8988T (cell line): Measurements from ENCODE around the gene SRD5A3.
A peak's percentile ranks its signal among the peaks of the same experiment; 100 is the strongest.

Experiments
- DNase-seq: peaks from one replicate; pipeline ENCODE4 v3.0.0; 2011

Gene SRD5A3

DNA sequence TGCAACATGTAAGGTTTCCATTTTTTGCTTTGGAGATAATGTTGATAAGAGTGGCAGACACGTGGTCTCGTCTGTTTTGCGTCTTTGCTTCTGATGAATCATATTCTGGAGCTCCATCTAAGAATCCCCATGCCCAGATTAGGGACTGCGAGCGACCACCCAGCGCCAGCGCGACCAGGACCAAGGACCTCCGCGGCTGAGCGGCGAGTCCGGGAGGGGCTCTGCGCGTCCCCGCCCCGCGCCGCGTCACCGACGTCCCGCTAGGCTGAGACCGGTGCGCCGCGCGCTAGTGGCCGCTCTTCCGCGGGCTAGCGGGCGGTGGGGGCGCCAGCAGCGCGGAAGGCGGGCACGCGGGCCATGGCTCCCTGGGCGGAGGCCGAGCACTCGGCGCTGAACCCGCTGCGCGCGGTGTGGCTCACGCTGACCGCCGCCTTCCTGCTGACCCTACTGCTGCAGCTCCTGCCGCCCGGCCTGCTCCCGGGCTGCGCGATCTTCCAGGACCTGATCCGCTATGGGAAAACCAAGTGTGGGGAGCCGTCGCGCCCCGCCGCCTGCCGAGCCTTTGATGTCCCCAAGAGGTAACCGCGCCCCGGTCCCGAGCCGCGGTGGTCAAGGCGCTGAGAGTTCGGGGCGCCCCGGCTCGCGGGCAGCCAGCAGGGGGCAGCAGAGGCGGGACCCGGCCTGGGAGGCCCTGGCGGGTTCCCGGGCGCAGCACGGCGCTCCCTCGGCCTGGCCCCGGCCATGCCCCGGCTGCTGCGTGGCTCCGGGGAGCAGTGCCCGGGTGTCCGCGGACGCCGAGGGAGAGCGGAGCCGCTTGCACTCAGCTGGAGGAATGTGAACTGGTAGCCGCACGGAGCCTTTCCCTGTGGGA, at the start of gene SRD5A3:
Gene SRD5A3, plus strand, starts transcription at position 263 of the 871 bp plus-strand sequence. Its CDS starts 95 bp downstream, at position 358.
- DNase-seq: peak; percentile 73

DNA sequence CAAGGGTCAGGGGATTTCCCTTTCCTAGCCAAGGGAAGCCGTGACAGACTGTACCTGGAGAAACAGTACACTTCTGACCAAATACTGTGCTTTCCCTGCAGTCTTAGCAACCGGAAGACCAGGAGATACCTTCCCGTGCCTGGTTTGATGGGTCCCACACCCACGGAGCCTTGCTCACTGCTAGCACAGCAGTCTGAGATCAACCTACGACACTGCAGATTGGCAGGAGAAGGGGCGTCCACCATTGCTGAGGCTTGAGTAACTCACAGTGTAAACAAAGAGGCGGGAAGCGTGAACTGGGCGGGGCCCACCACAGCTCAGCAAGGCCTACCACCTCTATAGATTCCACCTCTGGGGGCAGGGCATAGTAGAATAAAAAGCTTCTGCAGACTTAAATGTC, 48.7 kb upstream of the SRD5A3 start:
- DNase-seq: no peak

DNA sequence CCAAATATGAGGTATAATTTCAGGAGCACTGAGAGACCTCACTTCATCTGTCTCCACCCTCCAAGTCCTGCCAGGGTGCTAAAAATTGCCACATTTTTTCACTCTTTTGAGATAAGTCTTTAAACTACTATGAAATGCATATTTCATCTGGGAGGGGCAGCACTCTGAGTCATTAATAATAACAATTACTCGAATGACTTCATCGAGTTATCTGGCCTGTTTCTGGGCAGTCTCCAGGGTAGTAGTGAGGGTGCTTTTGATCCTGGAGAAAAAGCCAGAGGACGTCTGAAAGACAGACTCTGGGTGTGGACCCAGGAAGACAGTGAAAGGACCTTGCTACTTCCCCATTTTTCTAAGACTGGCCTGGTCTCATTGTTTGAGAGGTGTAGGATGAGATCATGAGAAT, 42.3 kb upstream of the SRD5A3 start:
- no peak for DNase-seq

DNA sequence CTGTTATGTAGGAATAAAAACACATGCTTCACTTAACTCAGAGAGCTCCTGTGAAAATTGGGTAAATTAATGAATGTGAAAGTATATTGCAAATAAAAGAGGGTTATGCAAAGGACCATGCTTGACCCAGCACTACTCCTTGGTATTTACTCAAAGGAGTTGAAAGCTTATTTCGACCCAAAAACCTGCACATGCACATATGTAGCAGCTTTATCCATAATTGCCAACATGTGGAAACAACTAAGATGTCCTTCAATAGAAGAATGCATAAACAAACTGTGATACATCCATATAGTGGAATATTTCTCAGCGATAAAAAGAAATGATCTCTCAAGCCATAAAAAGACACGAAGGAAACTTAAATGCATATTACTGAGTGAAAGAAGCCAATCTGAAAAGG, 41.7 kb upstream of the SRD5A3 start:
- no peak for DNase-seq

DNA sequence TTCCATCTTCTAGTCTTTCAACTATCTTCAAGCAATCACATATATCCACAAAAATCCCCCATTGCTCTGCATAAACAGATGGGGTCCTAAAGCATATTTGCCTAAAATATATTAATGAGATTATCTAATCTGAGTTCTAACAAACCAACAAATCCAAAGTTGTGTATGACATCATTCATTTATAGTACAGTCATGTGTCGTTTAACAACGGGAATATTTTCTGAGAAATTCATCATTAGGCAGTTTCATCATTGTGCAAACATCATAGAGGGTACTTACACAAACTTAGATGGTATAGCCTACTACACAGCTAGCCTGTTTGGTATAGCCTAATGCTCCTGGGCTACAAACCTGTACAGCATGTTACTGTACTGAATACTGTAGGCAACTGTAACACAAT, 38.0 kb upstream of the SRD5A3 start:
- no peak for DNase-seq

DNA sequence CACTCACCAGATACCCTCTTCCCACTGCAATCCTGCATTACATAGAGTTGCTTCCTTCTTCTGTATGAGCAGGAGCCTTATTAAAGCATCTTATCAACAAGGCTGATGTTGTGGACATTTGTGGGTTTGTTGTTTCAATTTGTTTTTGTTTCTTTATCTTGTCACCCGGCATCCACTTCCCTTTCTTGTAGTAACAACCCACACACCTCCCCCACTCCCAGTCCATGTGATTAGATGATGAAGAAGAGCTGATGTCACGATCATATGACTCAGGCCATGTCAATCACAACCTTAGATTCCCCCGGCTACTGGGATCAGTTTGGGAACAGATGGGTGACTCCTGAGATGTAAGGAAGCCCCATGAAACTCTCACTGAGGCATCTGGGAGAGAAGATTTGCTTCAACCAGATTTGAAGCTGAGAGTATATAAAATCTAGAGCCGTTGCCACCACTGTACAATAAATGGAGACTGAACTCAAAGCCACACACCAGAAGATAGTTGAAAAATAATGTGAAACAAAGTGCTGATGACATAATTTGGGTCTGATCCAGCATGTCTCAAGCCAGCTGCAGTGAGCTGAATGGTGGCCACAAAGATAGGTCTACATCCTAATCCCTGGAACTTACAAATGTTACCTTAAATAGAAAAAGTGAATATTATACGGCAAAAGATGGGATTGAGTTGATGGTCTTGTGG, 34.1 kb upstream of the SRD5A3 start:
- no peak for DNase-seq

DNA sequence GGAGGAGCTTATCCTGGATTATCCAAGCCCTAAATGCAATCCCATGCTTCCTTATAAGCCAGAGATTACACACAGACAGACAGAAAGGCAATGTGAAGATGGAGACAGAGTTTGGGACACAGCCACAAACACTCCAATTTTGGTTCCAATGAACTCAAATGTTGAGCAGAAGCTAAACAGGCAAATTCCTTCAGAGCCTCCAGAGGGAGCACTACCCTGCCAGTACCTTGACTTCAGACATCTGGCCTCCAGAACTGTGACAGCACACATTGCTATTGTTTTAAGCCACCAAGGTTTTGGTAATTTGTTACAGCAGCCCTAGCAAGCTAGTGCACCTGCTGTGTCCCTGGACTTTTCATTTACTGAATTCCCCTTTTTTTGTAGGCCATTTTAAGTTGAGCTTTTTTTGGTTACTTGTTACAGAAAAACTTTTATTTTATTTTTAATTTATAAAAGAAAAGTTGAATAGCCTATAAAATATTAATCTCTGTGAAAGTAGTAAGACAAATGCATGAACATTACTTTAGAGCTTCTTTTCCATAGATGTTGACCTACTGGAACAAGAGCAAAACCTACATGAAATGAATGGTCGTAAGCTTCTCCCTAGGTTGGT, 33.4 kb upstream of the SRD5A3 start:
- DNase-seq: no peak

DNA sequence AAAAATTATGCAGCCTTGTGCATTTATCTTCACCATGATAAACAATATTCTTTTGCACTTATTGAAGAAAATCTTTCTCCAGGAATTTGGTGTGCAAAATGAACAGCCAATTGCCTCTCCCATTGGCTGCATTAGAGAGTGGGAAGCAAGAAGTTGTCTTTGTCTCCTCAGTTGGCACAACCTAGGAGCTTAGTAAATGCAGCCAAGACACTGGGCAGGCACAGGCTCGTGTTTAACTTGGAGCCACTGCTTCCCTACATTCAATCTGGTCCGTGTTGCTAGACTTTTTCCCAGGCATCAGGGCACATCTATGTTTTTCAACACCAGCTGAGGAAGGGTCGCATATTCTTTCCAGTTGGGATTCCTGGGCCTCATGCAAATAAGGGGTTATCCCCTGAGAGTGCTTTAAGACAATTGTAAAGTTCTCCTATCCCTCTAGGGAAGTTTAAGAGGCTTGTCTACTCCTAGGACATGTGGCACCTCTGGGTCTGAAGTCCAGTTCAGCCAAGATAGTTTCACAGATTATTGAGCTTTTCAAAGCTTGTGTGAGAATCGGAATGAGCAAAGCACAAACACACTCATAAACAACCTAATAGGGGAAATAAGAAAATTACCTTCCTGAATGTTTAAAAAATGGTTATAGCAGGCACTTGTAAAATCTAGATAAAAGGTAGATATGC, 31.8 kb upstream of the SRD5A3 start:
- no peak for DNase-seq

DNA sequence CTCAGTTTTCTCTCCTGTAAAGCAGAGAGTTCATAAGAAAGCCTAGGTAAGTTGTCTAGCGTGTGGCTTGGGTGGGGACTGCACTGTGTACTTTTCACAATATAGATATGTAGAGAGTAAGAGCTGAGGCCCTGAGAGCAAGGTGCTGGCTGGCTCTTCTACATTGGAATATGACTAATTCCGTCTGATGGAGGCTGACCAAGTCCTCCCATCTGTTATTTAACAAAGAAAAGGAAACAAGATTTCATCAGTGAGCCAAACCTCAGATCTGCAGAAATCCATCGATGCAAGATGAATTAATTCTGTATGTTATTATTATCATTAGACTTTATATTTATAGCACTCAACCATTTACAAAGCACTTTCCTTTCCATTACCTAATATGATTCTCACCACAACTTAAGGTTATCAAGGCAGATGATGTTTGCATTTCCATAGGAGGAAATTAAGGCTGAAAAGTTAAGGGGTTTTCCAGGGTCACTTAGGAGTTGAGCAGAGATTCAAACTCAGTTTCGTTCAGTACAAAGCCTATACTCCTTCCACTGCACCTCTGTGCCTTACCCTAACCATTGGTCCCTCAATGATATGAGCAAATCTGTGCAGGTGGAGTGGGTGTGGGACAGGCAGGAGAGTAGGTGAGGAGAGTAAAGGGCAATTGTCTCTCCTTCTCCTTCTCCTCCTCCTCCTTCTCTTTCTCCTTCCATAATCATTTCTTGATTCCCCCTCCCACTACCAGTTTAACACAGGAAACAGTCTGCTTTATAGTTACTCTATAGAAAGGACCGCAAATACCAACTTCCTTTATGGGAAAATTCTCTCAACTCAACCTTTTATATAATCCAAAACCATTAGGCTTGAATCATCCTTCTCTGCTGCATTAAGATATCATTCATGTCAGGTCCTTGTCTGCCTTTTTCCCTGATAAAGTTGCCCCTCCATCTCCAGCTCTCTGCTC, 27.6 kb upstream of the SRD5A3 start:
- DNase-seq: no peak

DNA sequence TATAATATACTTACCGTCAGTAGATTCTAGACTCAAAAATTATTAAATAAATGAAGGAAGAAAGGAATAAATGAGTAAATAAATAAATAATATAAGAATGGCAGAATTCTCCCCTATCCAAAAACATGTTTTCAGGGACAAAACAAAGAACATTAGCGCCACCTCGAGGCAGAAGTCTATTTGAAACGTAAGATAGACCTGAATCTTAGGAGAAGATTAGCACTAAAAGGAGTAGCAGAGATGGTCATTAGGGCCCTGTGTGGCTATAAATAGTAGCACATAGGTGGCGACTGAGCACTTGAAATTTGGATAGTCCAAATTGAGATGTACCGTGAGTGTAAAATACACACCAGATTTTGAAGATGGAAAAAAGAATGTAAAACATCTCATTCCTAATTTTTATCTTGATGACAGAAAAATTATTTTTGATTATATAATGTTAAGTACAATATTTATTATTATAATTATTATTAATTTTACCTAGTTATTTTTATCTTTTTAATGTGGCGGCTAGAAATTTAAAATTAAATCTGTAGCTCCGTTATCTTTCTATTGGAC, 24.3 kb upstream of the SRD5A3 start:
- no peak for DNase-seq

DNA sequence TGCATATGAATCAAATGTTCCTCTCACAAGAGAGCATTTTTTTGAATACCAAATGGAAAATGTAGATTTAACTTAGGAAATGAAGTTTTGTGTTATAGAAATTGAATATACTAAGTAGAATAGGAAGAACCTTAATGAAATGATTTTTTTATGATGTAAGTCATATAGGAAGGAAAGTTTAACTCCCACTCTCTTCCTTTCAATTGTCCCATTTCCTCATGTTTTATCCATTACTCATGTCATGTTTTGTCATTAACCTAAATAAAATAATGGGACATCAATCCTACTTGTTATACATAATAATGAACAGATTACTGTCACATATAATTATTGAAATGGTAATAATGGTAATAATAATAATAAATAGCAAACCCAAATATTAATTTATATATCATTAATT, 22.7 kb upstream of the SRD5A3 start:
- no peak for DNase-seq

DNA sequence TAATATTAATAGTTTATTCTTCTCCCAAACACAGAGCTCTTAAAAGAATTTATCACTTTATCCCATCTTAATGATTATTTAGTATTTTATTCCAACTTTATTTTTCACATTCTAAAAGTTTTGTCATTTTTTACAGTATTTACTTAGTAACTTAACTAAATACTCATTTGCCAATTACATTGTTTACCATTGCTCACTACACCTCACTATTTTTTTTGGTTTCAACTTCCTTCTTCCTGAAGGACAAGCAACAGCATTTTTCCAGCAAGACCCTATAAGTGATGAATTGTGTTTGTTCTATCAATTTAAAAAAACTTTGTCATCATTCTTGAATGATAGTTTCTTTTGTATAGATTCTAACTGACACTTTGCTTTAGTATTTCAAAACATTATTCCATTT, 19.4 kb upstream of the SRD5A3 start:
- DNase-seq: no peak

DNA sequence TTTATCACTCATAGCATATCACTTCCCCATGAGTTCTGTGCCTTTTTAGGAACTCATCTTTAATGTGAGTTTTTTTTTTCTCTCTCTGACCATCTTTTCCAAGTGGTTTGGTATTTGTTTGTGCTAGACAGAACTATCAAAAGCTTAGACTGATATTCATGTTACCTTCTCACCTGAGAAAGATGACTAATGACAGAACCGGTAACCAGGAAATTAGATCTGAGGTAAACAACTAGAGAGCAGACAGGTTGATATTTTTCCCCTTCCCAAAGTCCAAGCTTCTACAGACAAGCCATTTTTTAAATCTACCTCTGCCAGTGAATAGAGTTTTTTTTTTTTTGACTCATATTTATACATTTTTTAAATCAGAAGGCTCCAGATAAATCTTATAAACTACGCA, 17.0 kb upstream of the SRD5A3 start:
- no peak for DNase-seq

DNA sequence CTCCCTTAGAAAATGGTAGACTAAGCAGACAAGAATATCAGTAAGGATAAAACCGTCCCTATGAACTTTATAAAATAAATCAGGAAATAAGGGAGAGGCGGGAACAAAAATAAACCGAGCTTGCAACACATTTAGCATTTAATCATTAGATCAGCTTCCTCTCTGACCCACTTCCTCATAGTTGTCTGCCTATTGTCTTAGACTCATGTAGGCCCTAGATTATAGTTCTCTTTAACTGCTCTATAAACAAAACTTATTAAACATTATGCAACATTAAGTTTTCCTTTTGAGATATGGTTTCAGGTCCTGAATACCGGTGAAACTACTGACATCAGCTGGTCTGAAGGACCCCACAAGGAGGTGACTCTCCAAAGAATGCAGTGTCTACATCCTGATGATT, 15.8 kb upstream of the SRD5A3 start:
- DNase-seq: no peak

DNA sequence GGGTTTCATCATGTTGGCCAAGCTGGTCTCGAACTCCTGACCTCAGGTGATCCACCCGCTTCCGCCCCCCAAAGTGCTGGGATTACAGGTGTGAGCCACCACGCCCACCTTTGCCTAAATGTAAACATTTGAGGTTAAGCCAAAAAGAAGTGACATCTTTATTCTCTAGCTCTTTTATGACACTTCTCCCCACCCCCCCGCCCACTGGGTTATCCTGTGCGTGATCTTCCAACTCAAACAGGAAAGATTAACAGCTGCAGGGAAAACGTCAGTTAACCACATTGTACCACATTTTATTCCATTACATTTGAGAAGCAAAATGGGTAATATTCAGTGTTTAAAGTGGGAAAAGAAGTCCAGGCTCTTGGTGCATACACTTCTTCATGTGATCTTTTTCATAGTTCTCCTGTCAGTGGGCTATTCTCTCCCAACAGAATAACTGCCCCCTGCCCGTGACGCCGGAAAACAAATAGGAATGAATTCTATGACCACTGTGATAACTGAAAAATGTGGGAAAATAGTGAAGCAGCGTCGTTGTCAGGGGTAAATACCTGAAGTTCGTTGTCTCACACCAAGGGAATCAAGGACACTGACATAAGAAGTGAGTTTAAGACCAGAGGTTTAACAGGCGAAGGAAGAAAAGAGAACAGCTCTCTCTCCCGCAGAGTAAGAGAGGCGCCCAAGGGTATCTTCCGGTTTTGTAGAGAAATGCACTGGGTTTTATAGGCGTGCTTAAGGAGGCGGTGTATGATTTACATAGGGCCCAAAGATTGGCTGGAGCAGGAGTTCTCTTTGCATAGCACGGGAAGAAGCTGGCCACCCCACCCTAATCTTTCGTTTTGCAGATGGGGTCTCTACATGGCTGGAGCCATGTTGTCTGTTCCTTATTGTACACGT, 9.7 kb upstream of the SRD5A3 start:
- no peak for DNase-seq

DNA sequence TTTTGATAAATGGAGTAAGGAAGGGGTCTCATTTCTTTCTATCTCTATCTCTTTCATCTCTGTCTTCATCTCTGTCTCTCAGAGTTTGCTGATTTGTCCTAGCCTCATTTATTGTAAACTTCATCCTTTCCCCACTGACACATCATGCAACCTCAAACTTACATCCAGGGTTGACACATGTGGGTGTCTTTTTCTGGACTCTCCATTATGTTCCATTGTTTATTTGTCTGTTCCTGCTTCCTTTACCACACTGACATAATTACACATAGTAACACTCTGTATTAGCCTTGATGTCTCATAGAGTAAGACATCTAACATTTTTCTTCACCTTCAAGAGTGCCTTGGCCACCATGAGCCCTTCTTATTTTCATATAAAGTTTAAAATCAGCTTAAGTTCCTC, 8.1 kb upstream of the SRD5A3 start:
- DNase-seq: no peak

DNA sequence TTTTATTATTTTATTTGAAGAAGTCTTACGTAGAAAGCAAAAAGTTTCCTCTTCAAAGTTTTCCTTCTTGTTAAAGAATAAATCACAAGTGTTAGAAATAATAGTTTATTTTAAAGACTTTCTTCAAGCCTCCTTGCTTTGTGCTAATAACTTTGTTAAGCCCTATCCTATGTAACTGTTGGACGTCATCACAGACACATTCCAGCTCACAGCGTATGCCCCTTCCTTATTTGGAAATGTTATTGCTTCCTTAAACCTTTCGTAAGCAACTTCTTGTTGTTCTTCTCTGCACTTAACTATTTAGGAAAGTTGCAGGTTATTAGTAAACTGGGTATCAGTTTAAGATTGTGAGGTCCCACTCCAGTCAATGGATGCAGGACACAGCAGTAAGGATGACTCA, 7.6 kb upstream of the SRD5A3 start:
- no peak for DNase-seq

DNA sequence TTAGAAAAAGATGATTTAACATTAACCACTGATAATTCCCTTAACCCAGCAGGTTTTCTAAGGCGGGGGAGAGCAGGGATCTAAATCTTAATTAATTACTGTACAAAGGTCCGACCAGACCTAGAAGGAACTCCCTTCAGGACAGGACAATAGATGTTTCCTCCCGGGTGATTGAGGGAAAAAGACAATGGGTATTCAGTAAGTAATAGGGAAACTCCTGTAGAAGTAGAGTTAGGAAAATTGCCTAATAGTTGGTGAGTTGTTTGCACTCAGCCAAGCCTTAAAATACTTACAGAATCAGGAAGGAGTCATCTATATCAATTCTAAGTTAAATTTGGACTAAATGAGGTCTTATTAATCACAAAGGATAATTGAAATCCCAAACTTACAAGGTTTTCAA, 5.8 kb upstream of the SRD5A3 start:
- no peak for DNase-seq

DNA sequence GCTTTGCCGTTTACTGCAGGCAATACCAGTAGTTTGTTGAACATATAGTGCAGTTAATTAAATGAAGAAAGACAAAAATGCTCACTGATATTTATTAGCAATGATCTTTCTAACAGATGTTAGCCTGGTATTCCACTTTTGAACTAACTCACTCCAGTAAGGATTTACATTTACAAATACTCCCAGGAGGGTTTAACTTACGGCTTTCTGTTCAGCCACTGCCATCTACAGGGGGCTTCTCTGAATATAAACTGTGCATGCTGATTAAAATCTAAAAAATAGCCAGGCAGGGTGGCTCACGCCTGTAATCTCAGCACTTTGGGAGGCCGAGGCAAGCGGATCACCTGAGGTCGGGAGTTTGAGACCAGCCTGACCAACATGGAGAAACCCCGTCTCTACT, 2.2 kb upstream of the SRD5A3 start:
- DNase-seq: no peak

DNA sequence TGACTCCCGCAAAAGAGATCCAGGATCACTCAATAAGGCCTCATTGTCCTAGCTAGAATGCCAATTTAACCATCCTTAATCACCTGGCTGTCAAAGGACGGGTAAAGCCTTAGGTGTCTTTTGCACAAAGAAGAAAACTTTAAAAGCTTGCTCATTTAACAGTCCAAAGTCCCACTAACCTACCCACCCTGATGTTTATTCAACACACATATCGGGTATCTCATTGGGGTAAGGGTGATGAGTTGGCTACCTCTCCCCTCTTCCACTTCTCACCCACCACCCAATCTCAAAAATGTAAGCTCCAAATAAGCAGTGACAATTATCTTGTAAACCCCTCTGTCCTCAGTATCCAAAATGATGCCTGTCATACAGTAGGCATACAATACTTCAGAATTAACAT, 988 bp upstream of the SRD5A3 start:
- DNase-seq: no peak

DNA sequence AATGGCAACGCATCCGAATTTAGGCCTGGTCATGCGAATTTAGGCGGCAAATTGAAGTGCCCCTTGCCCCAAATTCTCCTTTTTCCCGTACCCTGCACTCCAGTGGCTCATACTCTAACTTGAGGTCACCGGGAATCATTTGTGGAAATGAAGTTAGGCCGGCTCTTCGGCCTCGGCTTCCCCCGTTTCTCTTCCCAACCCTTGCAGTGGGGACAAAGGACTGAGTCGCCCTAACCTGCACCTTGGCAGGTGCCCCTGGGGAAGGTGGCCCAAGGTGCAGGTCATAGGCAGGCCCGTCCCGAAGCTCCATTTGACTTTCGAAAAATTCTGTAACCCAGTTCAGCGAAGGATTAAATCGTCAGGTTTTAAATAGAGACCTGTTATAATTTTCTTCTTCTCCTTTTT, 811 bp downstream of the SRD5A3 start:
- no peak for DNase-seq
